ENCODE results near the gene PPRC1.

The PPRC1 gene, protein sequence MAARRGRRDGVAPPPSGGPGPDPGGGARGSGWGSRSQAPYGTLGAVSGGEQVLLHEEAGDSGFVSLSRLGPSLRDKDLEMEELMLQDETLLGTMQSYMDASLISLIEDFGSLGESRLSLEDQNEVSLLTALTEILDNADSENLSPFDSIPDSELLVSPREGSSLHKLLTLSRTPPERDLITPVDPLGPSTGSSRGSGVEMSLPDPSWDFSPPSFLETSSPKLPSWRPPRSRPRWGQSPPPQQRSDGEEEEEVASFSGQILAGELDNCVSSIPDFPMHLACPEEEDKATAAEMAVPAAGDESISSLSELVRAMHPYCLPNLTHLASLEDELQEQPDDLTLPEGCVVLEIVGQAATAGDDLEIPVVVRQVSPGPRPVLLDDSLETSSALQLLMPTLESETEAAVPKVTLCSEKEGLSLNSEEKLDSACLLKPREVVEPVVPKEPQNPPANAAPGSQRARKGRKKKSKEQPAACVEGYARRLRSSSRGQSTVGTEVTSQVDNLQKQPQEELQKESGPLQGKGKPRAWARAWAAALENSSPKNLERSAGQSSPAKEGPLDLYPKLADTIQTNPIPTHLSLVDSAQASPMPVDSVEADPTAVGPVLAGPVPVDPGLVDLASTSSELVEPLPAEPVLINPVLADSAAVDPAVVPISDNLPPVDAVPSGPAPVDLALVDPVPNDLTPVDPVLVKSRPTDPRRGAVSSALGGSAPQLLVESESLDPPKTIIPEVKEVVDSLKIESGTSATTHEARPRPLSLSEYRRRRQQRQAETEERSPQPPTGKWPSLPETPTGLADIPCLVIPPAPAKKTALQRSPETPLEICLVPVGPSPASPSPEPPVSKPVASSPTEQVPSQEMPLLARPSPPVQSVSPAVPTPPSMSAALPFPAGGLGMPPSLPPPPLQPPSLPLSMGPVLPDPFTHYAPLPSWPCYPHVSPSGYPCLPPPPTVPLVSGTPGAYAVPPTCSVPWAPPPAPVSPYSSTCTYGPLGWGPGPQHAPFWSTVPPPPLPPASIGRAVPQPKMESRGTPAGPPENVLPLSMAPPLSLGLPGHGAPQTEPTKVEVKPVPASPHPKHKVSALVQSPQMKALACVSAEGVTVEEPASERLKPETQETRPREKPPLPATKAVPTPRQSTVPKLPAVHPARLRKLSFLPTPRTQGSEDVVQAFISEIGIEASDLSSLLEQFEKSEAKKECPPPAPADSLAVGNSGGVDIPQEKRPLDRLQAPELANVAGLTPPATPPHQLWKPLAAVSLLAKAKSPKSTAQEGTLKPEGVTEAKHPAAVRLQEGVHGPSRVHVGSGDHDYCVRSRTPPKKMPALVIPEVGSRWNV (N-terminal part only)

DNA sequence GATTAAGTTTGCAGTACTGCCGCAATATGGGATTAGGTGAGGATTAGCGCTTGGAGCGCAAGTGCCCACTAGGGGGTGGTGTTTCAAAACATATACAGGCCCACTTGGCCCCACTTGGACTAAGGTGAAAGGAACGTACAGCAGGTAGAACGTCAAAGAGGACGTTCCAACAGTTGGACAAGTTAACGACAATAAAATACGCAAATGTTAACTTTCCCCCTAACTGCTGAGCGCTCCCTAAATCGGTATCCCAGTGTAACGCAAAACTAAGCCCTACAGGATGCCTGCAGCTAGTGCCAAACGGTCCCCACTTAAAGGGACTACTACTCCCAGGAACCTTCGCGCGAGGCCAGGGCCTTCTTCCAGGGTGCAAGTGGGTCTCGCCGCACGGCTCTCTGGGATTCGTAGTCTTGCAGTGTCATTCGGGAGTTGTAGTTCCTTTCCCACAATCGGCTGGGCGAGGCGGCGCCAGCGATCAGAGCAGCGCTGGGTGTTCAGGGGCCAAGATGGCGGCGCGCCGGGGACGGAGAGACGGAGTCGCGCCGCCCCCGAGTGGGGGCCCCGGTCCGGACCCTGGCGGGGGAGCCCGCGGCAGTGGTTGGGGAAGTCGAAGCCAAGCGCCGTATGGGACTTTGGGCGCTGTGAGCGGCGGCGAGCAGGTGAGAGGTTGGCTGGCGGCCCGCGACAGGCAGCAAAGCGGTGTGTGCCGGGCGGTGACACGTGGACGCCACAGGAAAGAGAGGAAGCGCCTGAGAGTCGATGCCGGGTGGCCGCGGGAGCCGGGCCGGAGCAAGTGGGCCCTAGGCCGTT, at the start of gene PPRC1:
Gene PPRC1 (plus strand): TSS at position 478 of the 810 bp plus-strand sequence. CDS start 29 bp downstream, at position 507.
- DNase-seq (ENCODE audit: low read depth in 3 of 3) = peak; percentile 84 to 96 (median 94)

DNA sequence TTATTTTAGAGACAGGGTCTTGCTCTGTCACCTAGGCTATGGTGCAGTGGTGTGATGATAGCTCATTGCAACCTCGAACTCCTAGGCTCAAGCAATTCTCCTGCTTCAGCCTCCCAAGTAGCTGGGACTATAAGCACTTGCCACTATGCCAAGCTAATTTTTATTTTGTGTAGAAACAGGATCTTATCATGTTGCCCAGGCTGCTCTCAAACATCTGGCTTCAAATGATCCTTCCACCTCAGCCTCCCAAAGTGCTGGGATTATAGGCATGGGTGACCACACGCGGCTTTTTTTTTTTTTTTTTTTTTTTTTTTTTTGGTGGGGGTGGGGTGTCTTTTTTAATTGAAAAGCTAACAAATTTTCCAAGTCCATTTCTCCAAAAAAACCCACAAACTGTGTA, 49.3 kb upstream of the PPRC1 start:
- no peak for DNase-seq (ENCODE audit: low read depth in 3 of 3)

DNA sequence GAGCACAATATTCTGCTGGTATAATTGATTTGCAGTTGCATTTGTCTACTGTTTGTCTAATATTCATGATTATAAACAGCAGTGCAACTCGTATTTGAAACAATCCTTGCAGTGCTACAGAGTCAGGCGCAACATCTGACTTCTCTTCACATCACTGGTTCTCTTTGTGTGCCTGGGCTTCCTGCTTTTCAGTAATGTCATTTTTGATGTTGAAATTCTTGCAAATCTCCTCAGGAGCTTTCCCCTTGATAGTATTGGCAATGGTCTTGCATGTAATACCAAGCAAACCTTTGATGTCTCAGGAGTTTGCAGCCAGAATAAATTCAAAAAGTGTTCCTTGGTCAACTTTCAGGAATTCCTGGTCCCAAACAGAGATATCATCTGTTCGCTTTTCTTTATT, 47.5 kb upstream of the PPRC1 start:
- DNase-seq (ENCODE audit: low read depth in 3 of 3) = no peak

DNA sequence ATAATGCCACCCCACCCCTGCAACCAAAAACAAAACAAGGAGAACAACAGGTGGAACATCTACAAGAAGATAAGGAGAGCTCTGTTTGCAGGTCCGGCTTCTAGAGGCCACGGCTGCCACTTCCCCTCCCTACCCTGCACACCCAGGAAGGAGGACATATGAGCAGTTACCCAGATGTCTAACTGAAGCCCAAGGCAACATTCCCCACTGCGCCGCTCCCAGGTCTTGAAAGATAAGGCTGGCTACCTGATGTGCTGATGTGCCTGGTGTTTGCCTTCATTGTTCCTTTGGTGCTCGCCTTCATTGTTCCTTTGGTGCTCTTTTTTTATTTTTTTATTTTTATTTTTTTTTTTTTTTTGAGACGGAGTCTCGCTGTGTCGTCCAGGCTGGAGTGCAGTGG, 46.6 kb upstream of the PPRC1 start:
- DNase-seq (ENCODE audit: low read depth in 3 of 3) = no peak

DNA sequence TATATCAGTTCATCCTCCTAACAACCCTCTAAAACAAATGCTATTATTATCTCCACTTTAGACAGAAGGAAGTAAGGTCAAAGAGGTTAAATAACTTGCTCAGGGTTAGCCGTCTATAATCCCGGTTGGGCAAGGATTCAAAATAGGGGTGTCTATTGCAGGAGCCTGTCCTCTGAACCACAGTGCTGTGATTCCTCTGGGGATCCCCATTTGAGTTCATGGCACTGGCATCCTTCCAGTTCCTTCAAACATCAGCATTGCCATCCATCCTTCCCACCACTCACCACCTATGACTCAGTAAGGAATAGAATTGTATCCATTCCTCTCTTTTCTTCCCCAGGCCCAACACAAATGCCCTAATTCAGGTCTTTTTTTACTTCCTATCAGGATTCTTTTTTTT, 42.1 kb upstream of the PPRC1 start:
- no peak for DNase-seq (ENCODE audit: low read depth in 3 of 3)

DNA sequence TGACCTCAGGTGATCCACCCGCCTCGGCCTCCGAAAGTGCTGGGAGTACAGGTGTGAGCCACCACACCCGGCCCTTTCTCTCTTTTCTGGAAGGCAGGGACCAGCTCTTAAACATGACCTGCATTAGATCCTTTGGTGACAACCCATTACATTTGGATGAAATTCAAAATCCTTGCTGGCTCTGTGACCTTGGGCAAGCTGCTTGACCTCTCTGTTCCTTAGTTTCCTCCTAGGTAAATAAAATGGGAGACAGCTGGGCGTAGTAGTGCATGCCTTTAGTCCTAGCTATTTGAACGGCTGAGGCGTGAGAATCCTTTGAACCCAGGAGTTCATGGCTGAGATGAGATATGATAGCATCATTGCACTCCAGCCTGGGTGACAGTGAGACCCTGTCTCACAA, 36.4 kb upstream of the PPRC1 start:
- no peak for DNase-seq (ENCODE audit: low read depth in 3 of 3)

- DNase-seq (ENCODE audit: low read depth in 3 of 3) = no peak
Observed at GRCh38 chr10:102101152-102101551, 31.7 kb upstream of the PPRC1 start.

GRCh38 chr10:102102421-102102820, 30.4 kb upstream of the PPRC1 start:
- no peak for DNase-seq (ENCODE audit: low read depth in 3 of 3)

DNA sequence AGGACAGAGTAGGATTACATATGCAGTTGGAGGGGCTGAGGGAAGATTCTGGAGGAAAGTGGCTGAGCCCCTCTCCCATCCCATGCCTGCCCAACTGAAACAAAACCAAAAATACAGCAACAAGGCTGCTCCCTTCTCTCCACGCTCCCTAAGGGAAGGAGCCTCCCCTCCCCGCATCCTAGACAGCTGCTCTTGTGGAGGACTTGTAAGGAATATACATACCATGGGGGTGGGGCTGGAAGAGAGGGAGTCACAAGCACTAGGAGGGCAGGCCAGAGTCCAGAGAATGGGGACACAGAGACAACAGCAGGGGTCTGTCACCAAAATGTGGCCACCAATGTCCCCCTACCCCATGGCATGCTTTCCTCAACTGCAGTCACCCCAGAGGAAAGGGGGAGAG, 25.8 kb upstream of the PPRC1 start:
- no peak for DNase-seq (ENCODE audit: low read depth in 3 of 3)

DNA sequence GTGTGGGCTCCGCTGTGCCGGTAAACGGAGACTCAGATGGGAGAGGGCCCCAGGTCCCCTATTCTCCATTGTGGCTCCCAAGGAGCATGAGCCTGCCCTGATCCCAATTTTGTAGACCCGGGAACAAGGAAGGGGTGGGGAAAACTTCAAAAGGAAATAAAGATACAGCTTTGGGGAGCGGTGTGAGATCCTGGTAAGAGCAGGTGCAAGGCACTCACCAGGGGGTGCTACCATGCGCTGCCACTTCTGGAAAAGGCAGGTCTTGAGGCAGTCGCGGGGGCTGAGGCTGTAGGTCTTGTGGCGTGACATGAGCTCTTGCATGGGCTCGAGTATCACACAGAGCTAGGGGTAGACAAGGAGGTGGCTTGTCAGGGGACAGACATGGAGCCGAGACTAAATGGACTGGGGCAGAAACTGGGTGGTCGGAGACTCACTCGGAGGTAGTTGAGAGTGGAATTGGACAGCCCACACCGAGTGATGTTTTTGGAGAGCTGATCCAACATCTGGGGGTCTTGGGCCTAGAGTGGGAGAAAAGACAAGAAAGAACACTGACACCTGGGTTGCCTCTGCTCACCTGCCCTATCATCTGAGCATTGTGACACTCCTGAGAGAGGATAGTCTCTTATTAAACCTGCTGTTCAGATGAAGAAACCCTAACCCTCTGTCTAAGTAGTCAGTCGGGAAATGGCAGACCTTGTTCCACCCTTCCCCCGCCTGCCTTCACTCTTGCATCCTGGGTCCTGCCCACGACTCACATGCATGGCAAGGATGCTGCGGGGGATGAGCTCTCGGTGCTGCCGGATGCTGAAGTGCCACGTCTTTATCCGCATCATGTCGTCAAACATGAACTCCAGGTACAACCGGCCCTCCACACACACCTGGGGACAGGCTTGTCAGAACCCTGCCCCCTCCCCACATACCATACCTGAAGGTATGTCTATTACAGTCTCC, 23.4 kb upstream of the PPRC1 start:
- DNase-seq (ENCODE audit: low read depth in 3 of 3) = no peak

GRCh38 chr10:102111276-102111675, 21.6 kb upstream of the PPRC1 start:
- no peak for DNase-seq (ENCODE audit: low read depth in 3 of 3)

GRCh38 chr10:102112210-102112817, 20.5 kb upstream of the PPRC1 start:
- no peak for DNase-seq (ENCODE audit: low read depth in 3 of 3)

DNA sequence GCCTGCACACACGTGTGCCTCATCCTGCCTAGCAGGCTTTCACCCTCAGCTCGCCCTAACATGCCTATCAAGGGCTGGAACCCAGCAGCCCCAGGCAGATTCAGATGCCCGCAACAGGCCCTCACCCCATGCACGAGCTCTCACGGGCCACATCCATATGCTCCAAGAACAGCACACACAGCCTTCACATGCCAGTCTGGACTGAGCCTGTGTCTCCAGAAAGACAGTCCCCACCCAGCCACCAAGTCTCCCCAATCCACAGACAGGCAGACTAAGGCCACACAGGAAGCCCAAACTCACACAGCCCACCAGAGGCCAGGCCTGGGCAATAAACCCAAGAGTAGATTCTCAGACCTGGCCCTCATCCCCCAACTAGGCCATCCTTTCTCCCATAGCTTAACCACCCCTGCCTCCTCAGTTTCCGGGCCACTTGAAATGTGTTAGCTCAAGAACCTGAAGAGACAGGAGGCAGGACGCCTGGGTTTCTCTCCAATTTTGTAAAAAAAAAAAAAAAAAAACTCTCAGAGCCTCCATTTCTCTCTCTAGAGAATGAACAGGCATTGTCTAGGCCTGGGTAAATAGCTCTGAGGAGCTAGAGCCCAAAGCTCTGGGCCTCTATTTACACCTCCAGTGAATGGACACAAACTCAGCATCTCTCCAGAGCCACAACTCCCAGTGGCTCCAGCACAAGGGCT, 19.4 kb upstream of the PPRC1 start:
- DNase-seq (ENCODE audit: low read depth in 3 of 3) = no peak

DNA sequence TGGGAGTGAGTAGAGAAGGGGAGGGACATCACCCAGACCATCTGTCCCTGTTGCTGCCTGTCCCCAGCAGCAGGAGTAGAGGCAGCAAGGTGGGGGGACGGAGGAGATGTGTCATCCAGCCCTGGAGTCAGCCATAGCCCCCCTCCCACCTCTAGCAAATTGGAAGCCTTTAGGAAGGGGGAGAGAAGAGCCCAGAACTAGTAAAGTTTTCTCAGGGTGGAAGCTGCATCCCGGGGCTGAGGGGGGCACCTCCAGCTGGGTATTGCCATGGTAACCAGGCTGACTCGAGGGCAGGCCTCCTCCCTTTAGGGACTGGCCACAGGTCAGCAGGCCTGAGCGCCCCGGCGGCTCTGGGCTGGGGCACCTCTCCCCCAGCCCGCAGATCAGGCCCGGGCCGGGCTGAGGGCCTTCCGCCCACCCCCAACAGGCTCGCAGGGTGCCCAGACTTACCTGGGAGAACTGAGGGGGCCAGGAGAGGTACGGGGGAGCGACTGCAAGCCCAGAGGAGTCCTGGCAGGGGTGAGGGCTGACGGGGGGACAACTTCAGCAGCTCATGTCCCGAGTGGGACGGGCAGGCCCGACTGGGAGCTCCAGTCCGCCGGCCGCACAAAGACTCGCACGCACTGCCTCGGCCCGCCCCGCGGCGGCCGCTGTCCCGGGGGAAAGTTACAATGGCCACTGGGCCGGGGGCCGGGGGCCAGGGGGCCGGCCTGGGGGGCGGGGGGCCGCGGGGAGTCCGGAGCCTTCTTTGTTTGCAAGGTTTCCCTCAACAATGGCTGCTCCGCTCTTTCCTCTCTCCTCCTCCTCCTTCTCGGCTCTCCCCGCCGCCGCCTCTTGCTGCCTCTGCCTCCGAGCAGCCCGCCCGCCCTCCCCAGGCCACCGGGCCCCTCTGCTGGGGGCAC, 18.6 kb upstream of the PPRC1 start:
- no peak for DNase-seq (ENCODE audit: low read depth in 3 of 3)

DNA sequence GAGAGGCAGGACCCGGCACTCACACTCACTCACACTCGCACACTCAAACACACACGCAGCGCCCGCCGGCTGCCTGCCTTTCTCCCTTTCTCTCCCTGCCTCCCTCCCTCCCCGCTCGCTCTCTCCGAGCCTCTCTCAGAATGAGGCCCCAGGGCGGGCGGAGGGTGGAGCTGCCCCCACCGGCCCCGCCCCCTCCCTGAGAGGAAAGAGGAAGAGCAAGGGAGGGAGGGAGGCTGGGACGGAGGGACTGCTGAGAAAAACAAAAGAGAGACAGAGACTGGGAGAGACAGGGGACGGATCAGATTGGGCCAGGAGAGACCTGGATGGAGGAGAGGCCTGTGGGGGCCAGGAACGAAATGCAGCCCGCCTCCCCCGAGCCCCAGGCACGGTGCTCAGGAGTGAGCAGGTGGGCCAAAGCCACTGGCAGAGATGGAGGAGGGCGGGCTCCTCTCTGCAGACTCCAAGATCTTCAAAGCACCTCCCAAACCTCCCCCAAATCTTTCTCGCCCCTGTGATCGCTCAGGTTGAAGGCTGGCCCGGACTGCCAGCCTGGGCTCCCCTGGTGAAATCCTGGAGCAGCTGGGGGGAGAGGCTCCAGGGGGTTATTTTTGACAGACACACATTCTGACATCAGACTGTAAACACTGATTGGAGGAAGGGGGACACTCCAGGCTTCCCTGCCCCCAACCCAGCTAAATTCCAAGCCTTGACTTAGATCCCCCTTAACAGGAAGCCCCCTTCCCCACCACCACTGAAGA, 17.8 kb upstream of the PPRC1 start:
- peak; percentile 74 to 76 (median 76) for DNase-seq (ENCODE audit: low read depth in 3 of 3)

- no peak for DNase-seq (ENCODE audit: low read depth in 3 of 3)
Observed at GRCh38 chr10:102115775-102116174, 17.1 kb upstream of the PPRC1 start.

- no peak for DNase-seq (ENCODE audit: low read depth in 3 of 3)
Observed at GRCh38 chr10:102116656-102117055, 16.2 kb upstream of the PPRC1 start.
